Breast epithelium (tissue), 4 donors: ENCODE data around the gene CPSF2. TPM values are rescaled to one million over a fixed set of nuclear protein-coding genes. Genes with fewer than 3 reads are reported as not detected.

Experiments used
- DNase-seq, 2 donors: peaks; one replicate each; pipeline ENCODE4 v3.0.0-alpha.2; 2019; ENCODE audit warnings: low spot score in 2 of 2
- H3K27ac ChIP-seq, 2 donors: fragments of 200-600 bp; sonication (generic) in 1 of 2; one replicate each; pipeline ENCODE4 v1.5.1; 2016 to 2019; ENCODE audit warnings: mild to moderate bottlenecking in 1 of 2
- H3K27me3 ChIP-seq, 2 donors: fragments of 200-600 bp; sonication (generic) in 1 of 2; one replicate each; pipeline versions ENCODE4 v1.5.1 to v1.6.0; 2017 to 2019; ENCODE audit warnings: control low read depth in 1 of 2, mild to moderate bottlenecking in 1 of 2
- H3K36me3 ChIP-seq: fragments of 200-600 bp; one replicate; pipeline ENCODE4 v1.5.1; 2019
- H3K4me1 ChIP-seq, 2 donors: fragments of 200-600 bp; sonication (generic); one replicate each; pipeline ENCODE4 v1.5.1; 2016 to 2019; ENCODE audit warnings: control low read depth in 1 of 2
- H3K4me3 ChIP-seq, 3 donors: fragments of 200-600 bp; sonication (generic); 1 replicate in 2 of 3; 2 replicates in 1 of 3; pipeline ENCODE4 v1.5.1; 2016 to 2019; ENCODE audit warnings: mild to moderate bottlenecking in 3 of 3, moderate library complexity in 2 of 3
- H3K9me3 ChIP-seq, 2 donors: fragments of 200-600 bp; sonication (generic) in 1 of 2; one replicate each; pipeline ENCODE4 v1.5.1; 2016 to 2019; ENCODE audit warnings: control low read depth in 1 of 2
- CTCF ChIP-seq, 3 donors: fragments of 450-650 bp; IDR thresholded peaks; one replicate each; pipeline ENCODE4 v1.5.1; 2016 to 2017; ENCODE audit warnings: antibody characterized with exemption in 3 of 3, mild to moderate bottlenecking in 3 of 3, moderate library complexity in 3 of 3
- POLR2A ChIP-seq: fragments of 450-650 bp; IDR thresholded peaks from one replicate; pipeline ENCODE4 v1.6.1; 2016; ENCODE audit warnings: antibody characterized with exemption, mild to moderate bottlenecking, moderate library complexity
- POLR2AphosphoS5 ChIP-seq, 3 donors: sonication (generic); formaldehyde crosslinking; IDR thresholded peaks; one replicate each; pipeline ENCODE4 v1.6.1; 2017; ENCODE audit warnings: antibody characterized with exemption in 3 of 3
- intact Hi-C: fragments of 100-400 bp; cut with DNase I; formaldehyde crosslinking; loops from one replicate; pipeline ENCODE4 v1.15.1; 2023; ENCODE audit warnings: low total_unique reads
- total RNA-seq, 3 donors: library from RNA; depleted of rRNA; stranded (reverse); fragments of >200 nt; gene quantifications; one replicate each; pipeline ENCODE4 v1.1.0, GENCODE V29; 2016

Gene CPSF2
- total RNA-seq, 3 donors from 2014 or later = 20.0 to 38.2 (median 34.9) TPM

GRCh38 chr14:92190768-92191167 lies 69.0 kb downstream of the CPSF2 start:
- TF ChIP-seq CTCF (IDR thresholded peaks at IDR 0.05) (no peak), POLR2AphosphoS5 (IDR thresholded peaks at IDR 0.05) (no peak), POLR2A (no peak)
- Histone ChIP-seq H3K36me3 (no peaks in the 10 kb centered on the region), H3K4me1 (no peaks in the 10 kb centered on the region), H3K9me3 (no peaks in the 10 kb centered on the region), H3K27me3 (no peaks in the 10 kb centered on the region), H3K27ac (no peak overlapping the region), H3K4me3 (no peak overlapping the region)
- intact Hi-C loops = no loop called here
- DNase-seq = no peak

GRCh38 chr14:92198804-92199203 lies 77.0 kb downstream of the CPSF2 start:
- no peaks in the 10 kb centered on the region for H3K27me3 ChIP-seq
- H3K36me3 ChIP-seq = no peaks in the 10 kb centered on the region
- H3K9me3 ChIP-seq = no peaks in the 10 kb centered on the region
- TF ChIP-seq POLR2A (no peak), POLR2AphosphoS5 (IDR thresholded peaks at IDR 0.05) (no peak), CTCF (IDR thresholded peaks at IDR 0.05) (no peak)
- intact Hi-C loops = no loop called here
- H3K4me3 ChIP-seq = no peak overlapping the region
- H3K27ac ChIP-seq = no peak overlapping the region
- DNase-seq = no peak
- no peaks in the 10 kb centered on the region for H3K4me1 ChIP-seq

DNA sequence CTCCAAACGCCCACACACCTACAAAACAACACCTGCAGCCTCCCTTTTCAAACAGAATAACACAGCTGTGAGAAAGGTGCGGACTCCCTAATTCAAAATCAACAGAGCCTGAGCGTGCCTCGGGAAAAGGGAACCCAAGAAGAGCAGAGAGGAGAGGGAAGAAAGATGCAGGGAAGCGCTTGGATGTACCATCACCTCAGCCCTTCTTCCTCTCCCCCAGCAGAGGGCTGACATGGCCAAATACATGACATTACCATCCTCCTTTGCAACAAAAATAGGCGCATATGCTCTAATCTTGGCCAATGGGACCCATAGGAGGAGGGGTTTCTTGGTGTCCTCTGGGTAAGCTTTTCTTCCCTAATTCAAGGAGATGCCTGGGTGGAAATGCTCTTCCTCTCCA lies 78.0 kb downstream of the CPSF2 start:
- Histone ChIP-seq H3K9me3 (no peaks in the 10 kb centered on the region), H3K4me1 (no peaks in the 10 kb centered on the region), H3K27ac (no peak overlapping the region), H3K27me3 (no peaks in the 10 kb centered on the region), H3K4me3 (no peak overlapping the region), H3K36me3 (no peaks in the 10 kb centered on the region)
- no peak for DNase-seq
- no peak for TF ChIP-seq POLR2AphosphoS5 (IDR thresholded peaks at IDR 0.05)
- intact Hi-C loops = no loop called here

GRCh38 chr14:92203116-92203515 lies 81.3 kb downstream of the CPSF2 start:
- no peaks in the 10 kb centered on the region for H3K27me3 ChIP-seq
- intact Hi-C loops = no loop called here
- no peak for DNase-seq
- H3K4me3 ChIP-seq = no peak overlapping the region
- no peaks in the 10 kb centered on the region for H3K9me3 ChIP-seq
- no peak overlapping the region for H3K27ac ChIP-seq
- no peaks in the 10 kb centered on the region for H3K4me1 ChIP-seq
- TF ChIP-seq POLR2A (no peak), CTCF (IDR thresholded peaks at IDR 0.05) (no peak), POLR2AphosphoS5 (IDR thresholded peaks at IDR 0.05) (no peak)
- no peaks in the 10 kb centered on the region for H3K36me3 ChIP-seq

DNA sequence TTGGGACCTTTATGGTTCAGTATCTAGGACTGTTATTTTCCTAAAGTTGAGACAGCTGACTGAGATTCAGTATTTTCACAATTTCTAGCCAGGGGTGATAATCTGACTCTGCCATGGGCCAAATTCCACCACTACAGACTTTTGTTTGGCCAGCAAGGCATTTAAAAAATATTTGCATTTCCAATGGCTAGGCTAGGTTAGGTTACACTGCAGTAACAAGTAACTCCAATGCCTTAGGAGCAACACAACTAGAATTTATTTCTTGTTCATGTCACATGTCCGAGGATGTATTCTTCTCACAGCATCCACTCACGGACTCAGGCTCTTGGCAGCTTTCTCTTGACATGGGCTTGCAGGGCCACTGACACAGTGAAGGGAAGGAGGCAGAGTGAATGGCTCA lies 83.0 kb downstream of the CPSF2 start:
- Histone ChIP-seq H3K27me3 (no peaks in the 10 kb centered on the region), H3K27ac (no peak overlapping the region), H3K4me1 (no peaks in the 10 kb centered on the region), H3K4me3 (no peak overlapping the region), H3K9me3 (no peaks in the 10 kb centered on the region), H3K36me3 (no peaks in the 10 kb centered on the region)
- no peak for DNase-seq
- intact Hi-C loops = no loop called here
- TF ChIP-seq POLR2AphosphoS5 (IDR thresholded peaks at IDR 0.05) (no peak), POLR2A (no peak), CTCF (IDR thresholded peaks at IDR 0.05) (no peak)
